Regular cardiac myocyte (primary cell): ENCODE results near the gene LRP8. TPM values are rescaled to one million over a fixed set of nuclear protein-coding genes. Genes with fewer than 3 reads are reported as not detected.

Experiments used
- total RNA-seq: library from RNA; depleted of rRNA; stranded (reverse); fragments of >200 nt; gene quantifications from 2 replicates; pipeline ENCODE4 v1.2.3, GENCODE V29; 2014

Gene LRP8
- 8.2 and 12.7 TPM in 2 replicates for total RNA-seq

GRCh38 chr1:53328009-53328461 is at the start of gene LRP8:
LRP8 (minus strand) TSS chr1:53328070; CDS start chr1:53327912, 158 bp downstream.

GRCh38 chr1:53238197-53239155 is 89.4 kb downstream of the LRP8 start, which contains the start of gene MAGOH:
MAGOH (minus strand) TSS chr1:53238518; CDS start chr1:53238448, 70 bp downstream.

GRCh38 chr1:53220171-53220961 is 107.5 kb downstream of the LRP8 start, which contains the start of gene CZIB:
CZIB (minus strand) TSS chr1:53220634; CDS start chr1:53220575, 59 bp downstream.

GRCh38 chr1:53196485-53197290 is 131.2 kb downstream of the LRP8 start, which contains the start of gene CPT2:
CPT2 (plus strand) TSS chr1:53196824; CDS start chr1:53196944, 120 bp downstream.

Other genes with a start within 250 kb of the LRP8 start
- 0.58 and 1.1 TPM in 2 replicates for gene SLC1A7, start 185.4 kb downstream of the LRP8 start, total RNA-seq
- 11.8 and 14.0 TPM in 2 replicates for gene CPT2, start 131.2 kb downstream of the LRP8 start, total RNA-seq
- gene CZIB, start 107.4 kb downstream of the LRP8 start, total RNA-seq: 44.3 and 48.5 TPM in 2 replicates
- gene MAGOH, start 89.6 kb downstream of the LRP8 start, total RNA-seq: 22.3 and 70.4 TPM in 2 replicates
- gene DMRTB1, start 131.3 kb upstream of the LRP8 start, total RNA-seq: not detected in 2 replicates